ENCODE results near the gene TMEM267.
"Not testable (repeated sequence)": the region's sequence is repeated elsewhere in the genome, so short reads cannot be mapped to it uniquely, and the experiment has no call there.

Gene TMEM267

GRCh38 chr5:43456556-43456955, 27.1 kb downstream of the TMEM267 start:
- DNase-seq, result no peak

GRCh38 chr5:43441575-43441974, 42.1 kb downstream of the TMEM267 start:
- not testable (repeated sequence) for DNase-seq

GRCh38 chr5:43437062-43437660, 46.5 kb downstream of the TMEM267 start:
- DNase-seq, result no peak

GRCh38 chr5:43433382-43433781, 50.3 kb downstream of the TMEM267 start:
- no peak for DNase-seq

- peak; percentile 35 for DNase-seq
Observed at GRCh38 chr5:43432486-43433375, 50.9 kb downstream of the TMEM267 start.

GRCh38 chr5:43429706-43430105, 54.0 kb downstream of the TMEM267 start:
- no peak for DNase-seq

GRCh38 chr5:43429016-43429415, 54.6 kb downstream of the TMEM267 start:
- DNase-seq, result no peak

GRCh38 chr5:43427306-43427705, 56.4 kb downstream of the TMEM267 start:
- no peak for DNase-seq

GRCh38 chr5:43425983-43426382, 57.7 kb downstream of the TMEM267 start:
- no peak for DNase-seq

- not testable (repeated sequence) for DNase-seq
Observed at GRCh38 chr5:43423086-43423485, 60.6 kb downstream of the TMEM267 start.

- DNase-seq, result peak; percentile 22
Observed at GRCh38 chr5:43422143-43422542, 61.5 kb downstream of the TMEM267 start.

GRCh38 chr5:43421450-43422133, 62.1 kb downstream of the TMEM267 start:
- DNase-seq, result no peak

- no peak for DNase-seq
Observed at GRCh38 chr5:43420241-43420640, 63.4 kb downstream of the TMEM267 start.

- DNase-seq, result no peak
Observed at GRCh38 chr5:43418561-43418960, 65.1 kb downstream of the TMEM267 start.

GRCh38 chr5:43416803-43417394, 66.8 kb downstream of the TMEM267 start:
- DNase-seq, result no peak

- no peak for DNase-seq
Observed at GRCh38 chr5:43415935-43416802, 67.5 kb downstream of the TMEM267 start.

- DNase-seq, result no peak
Observed at GRCh38 chr5:43413966-43414365, 69.7 kb downstream of the TMEM267 start.

GRCh38 chr5:43412644-43413043, 71.0 kb downstream of the TMEM267 start:
- DNase-seq, result peak; percentile 32

- DNase-seq, result no peak
Observed at GRCh38 chr5:43412156-43412555, 71.5 kb downstream of the TMEM267 start, which contains the start of gene CCL28. Gene CCL28, minus strand, starts transcription at chr5:43412391. Its CDS starts 75 bp downstream, at chr5:43412316.

GRCh38 chr5:43411495-43411894, 72.2 kb downstream of the TMEM267 start:
- DNase-seq, result no peak

- DNase-seq, result no peak
Observed at GRCh38 chr5:43410414-43410813, 73.3 kb downstream of the TMEM267 start.

- no peak for DNase-seq
Observed at GRCh38 chr5:43409809-43410271, 73.8 kb downstream of the TMEM267 start.

Measured in COR-L47 (cell line).